A549 (cell line): ENCODE results near the gene MEGF10.

Source experiments
- CEBPB ChIP-seq, 2 experiments: fragments of >200 bp in 1 of 2; sonication (Bioruptor Twin) in 1 of 2; formaldehyde crosslinking in 1 of 2; IDR thresholded peaks; 2 replicates each; pipeline ENCODE4 v1.6.1; 2012 to 2016
- EP300 ChIP-seq, 2 experiments: fragments of >200 bp; sonication (Bioruptor Twin); formaldehyde crosslinking; IDR thresholded peaks; 2 replicates in 1 of 2; 3 replicates in 1 of 2; pipeline ENCODE4 v1.6.1; 2016 to 2017
- HDAC2 ChIP-seq: fragments of 200-600 bp; sonication (generic); IDR thresholded peaks from 2 replicates; pipeline ENCODE4 v1.6.1; 2016
- JUN ChIP-seq, 2 experiments: fragments of >200 bp; sonication (Bioruptor Twin); formaldehyde crosslinking; IDR thresholded peaks; 2 replicates in 1 of 2; 3 replicates in 1 of 2; pipeline ENCODE4 v1.6.1; 2016 to 2017
- KDM1A ChIP-seq: fragments of 200-600 bp; sonication (generic); IDR thresholded peaks from 2 replicates; pipeline ENCODE4 v1.6.1; 2016; ENCODE audit warnings: low read depth, mild to moderate bottlenecking
- MAFK ChIP-seq: fragments of 450-650 bp; IDR thresholded peaks from 2 replicates; pipeline ENCODE4 v1.6.1; 2014; ENCODE audit not compliant: partially characterized antibody
- NFE2L2 ChIP-seq: fragments of 150-350 bp; conservative IDR thresholded peaks from 2 replicates; pipeline ENCODE4 v1.6.1; 2014; ENCODE audit warnings: low read length
- POLR2A ChIP-seq: IDR thresholded peaks from 2 replicates; pipeline ENCODE4 v1.6.1; 2012; ENCODE audit warnings: mild to moderate bottlenecking, low read length
- RFX5 ChIP-seq: fragments of 450-650 bp; IDR thresholded peaks from 2 replicates; pipeline ENCODE4 v1.7.1; 2014; ENCODE audit warnings: antibody characterized with exemption, mild to moderate bottlenecking, moderate library complexity
- SMC3 ChIP-seq: fragments of >200 bp; sonication (Bioruptor Twin); formaldehyde crosslinking; IDR thresholded peaks from 3 replicates; pipeline ENCODE4 v1.6.1; 2018; ENCODE audit warnings: inconsistent platforms
- TF ChIP-seq, protein P1 (sequence below): fragments of >200 bp; sonication (Bioruptor Twin); formaldehyde crosslinking; IDR thresholded peaks from 3 replicates; pipeline ENCODE4 v1.5.1; 2016
- TF ChIP-seq, protein P2 (sequence below): fragments of 250-450 bp; sonication (Bioruptor Pico); IDR thresholded peaks from 2 replicates; pipeline ENCODE4 v1.5.0; 2021; ENCODE audit warnings: mild to moderate bottlenecking, moderate library complexity, borderline replicate concordance
- TF ChIP-seq, protein P3 (sequence below): fragments of 250-450 bp; sonication (Bioruptor Pico); IDR thresholded peaks from 2 replicates; pipeline ENCODE4 v1.5.0; 2020; ENCODE audit warnings: low read depth, mild to moderate bottlenecking, moderate library complexity
- TF ChIP-seq, protein P4 (sequence below): IDR thresholded peaks from 2 replicates; pipeline ENCODE4 v1.6.1; 2012

DNA sequence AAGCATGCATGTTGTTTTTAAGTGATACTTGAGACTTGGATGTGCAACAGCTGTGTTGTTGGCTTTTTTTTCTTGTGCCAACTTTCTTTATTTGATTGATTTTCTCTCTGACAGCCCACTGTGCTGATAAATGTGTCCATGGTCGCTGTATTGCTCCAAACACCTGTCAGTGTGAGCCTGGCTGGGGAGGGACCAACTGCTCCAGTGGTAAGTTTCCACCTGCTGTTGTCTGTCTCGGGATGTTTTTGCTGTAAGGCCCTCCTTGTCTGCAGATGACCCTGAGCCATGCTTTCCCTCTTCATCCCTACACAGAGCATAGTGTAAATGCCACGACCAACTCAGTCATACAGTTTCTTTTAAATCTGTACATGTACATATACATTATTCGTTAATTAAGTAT is 79.2 kb downstream of the MEGF10 start:
- TF ChIP-seq, protein P1, sequence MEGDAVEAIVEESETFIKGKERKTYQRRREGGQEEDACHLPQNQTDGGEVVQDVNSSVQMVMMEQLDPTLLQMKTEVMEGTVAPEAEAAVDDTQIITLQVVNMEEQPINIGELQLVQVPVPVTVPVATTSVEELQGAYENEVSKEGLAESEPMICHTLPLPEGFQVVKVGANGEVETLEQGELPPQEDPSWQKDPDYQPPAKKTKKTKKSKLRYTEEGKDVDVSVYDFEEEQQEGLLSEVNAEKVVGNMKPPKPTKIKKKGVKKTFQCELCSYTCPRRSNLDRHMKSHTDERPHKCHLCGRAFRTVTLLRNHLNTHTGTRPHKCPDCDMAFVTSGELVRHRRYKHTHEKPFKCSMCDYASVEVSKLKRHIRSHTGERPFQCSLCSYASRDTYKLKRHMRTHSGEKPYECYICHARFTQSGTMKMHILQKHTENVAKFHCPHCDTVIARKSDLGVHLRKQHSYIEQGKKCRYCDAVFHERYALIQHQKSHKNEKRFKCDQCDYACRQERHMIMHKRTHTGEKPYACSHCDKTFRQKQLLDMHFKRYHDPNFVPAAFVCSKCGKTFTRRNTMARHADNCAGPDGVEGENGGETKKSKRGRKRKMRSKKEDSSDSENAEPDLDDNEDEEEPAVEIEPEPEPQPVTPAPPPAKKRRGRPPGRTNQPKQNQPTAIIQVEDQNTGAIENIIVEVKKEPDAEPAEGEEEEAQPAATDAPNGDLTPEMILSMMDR, result no peak
- no peak for TF ChIP-seq POLR2A
- TF ChIP-seq CEBPB (IDR thresholded peaks at IDR 0.05), result no peak
- no peak for TF ChIP-seq HDAC2
- TF ChIP-seq, protein P2, sequence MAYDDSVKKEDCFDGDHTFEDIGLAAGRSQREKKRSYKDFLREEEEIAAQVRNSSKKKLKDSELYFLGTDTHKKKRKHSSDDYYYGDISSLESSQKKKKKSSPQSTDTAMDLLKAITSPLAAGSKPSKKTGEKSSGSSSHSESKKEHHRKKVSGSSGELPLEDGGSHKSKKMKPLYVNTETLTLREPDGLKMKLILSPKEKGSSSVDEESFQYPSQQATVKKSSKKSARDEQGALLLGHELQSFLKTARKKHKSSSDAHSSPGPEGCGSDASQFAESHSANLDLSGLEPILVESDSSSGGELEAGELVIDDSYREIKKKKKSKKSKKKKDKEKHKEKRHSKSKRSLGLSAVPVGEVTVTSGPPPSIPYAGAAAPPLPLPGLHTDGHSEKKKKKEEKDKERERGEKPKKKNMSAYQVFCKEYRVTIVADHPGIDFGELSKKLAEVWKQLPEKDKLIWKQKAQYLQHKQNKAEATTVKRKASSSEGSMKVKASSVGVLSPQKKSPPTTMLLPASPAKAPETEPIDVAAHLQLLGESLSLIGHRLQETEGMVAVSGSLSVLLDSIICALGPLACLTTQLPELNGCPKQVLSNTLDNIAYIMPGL (CRISPR knock-in tag), result no peak
- TF ChIP-seq, protein P3, sequence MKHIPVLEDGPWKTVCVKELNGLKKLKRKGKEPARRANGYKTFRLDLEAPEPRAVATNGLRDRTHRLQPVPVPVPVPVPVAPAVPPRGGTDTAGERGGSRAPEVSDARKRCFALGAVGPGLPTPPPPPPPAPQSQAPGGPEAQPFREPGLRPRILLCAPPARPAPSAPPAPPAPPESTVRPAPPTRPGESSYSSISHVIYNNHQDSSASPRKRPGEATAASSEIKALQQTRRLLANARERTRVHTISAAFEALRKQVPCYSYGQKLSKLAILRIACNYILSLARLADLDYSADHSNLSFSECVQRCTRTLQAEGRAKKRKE, result no peak
- no peak for TF ChIP-seq RFX5
- no peak for TF ChIP-seq EP300 (IDR thresholded peaks at IDR 0.05)
- TF ChIP-seq, protein P4, sequence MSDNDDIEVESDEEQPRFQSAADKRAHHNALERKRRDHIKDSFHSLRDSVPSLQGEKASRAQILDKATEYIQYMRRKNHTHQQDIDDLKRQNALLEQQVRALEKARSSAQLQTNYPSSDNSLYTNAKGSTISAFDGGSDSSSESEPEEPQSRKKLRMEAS, result no peak
- TF ChIP-seq SMC3, result no peak
- no peak for TF ChIP-seq MAFK
- no peak for TF ChIP-seq NFE2L2
- no peak for TF ChIP-seq KDM1A
- no peak for TF ChIP-seq JUN (IDR thresholded peaks at IDR 0.05)
